ENCODE measurements around the gene IER3. TPM values are rescaled to one million over a fixed set of nuclear protein-coding genes. Genes with fewer than 3 reads are reported as not detected.
A peak's percentile ranks its signal among the peaks of the same experiment; 100 is the strongest.

IER3 gene
- total RNA-seq, 2 experiments from 2014 or later = 5.7 to 5.8 TPM

GRCh38 chr6:30754631-30755030 is 10.3 kb upstream of the IER3 start:
- CTCF ChIA-PET = interaction anchor here (1.0 kb wide), 1 partner anchor 10 kb away, joined by 3 read pairs; the partner anchor contains the start of gene IER3
- no peak overlapping the region for H3K4me3 ChIP-seq (ENCODE audit: low read length)
- H3K4me1 ChIP-seq (ENCODE audit: insufficient read depth, low read length) = no peaks in the 10 kb centered on the region
- H3K9me3 ChIP-seq (ENCODE audit: control insufficient read depth in 1 of 2, insufficient read depth in 1 of 2, low read length in 2 of 2) = no peaks in the 10 kb centered on the region
- no peaks in the 10 kb centered on the region for H3K27me3 ChIP-seq (ENCODE audit: control insufficient read depth in 1 of 2, insufficient read depth in 2 of 2, low read length in 2 of 2)
- Mint-ChIP-seq H3K27me3 (no peaks in the 10 kb centered on the region), H3K27ac (no peak overlapping the region), H3K36me3 (ENCODE audit: low read depth) (no peaks in the 10 kb centered on the region), H3K4me1 (ENCODE audit: low read depth) (peaks cover 7% of the 10 kb centered on the region), H3K4me3 (no peak overlapping the region), H3K9me3 (no peaks in the 10 kb centered on the region)
- no peak for DNase-seq
- intact Hi-C loops (cut with DNase I, micrococcal nuclease) = no loop called here
- no peak overlapping the region for H3K27ac ChIP-seq (ENCODE audit: low read depth in 1 of 2, low read length in 2 of 2)
- TF ChIP-seq CTCF (IDR thresholded peaks at IDR 0.05) = no peak
- POLR2A ChIA-PET = interaction anchor here (0.6 kb wide), 1 partner anchor 1479 kb away, joined by 4 read pairs; no protein-coding TSS in a partner anchor
- no peaks in the 10 kb centered on the region for H3K36me3 ChIP-seq (ENCODE audit: insufficient read depth, low read length)
- no peak for ATAC-seq (ENCODE audit: poor library complexity)

GRCh38 chr6:30752157-30752927 is 8.0 kb upstream of the IER3 start:
- no peaks in the 10 kb centered on the region for H3K4me1 ChIP-seq (ENCODE audit: insufficient read depth, low read length)
- no peaks in the 10 kb centered on the region for H3K9me3 ChIP-seq (ENCODE audit: control insufficient read depth in 1 of 2, insufficient read depth in 1 of 2, low read length in 2 of 2)
- DNase-seq = peak in 2 of 14 experiments; percentile 61 to 73
- H3K36me3 Mint-ChIP-seq (ENCODE audit: low read depth) = no peaks in the 10 kb centered on the region
- no peak overlapping the region for H3K4me3 Mint-ChIP-seq
- H3K27me3 ChIP-seq (ENCODE audit: control insufficient read depth in 1 of 2, insufficient read depth in 2 of 2, low read length in 2 of 2) = no peaks in the 10 kb centered on the region
- no peaks in the 10 kb centered on the region for H3K36me3 ChIP-seq (ENCODE audit: insufficient read depth, low read length)
- ChIA-PET POLR2A (interaction anchor here (1.0 kb wide), 1 partner anchor 8 kb away, joined by 4 read pairs; the partner anchor contains the start of gene IER3), CTCF (no interaction called here)
- no peak for TF ChIP-seq CTCF (IDR thresholded peaks at IDR 0.05)
- ATAC-seq (ENCODE audit: poor library complexity) = no peak
- no peak overlapping the region for H3K27ac Mint-ChIP-seq
- H3K9me3 Mint-ChIP-seq = no peaks in the 10 kb centered on the region
- intact Hi-C loops (cut with DNase I, micrococcal nuclease) = no loop called here
- H3K4me3 ChIP-seq (ENCODE audit: low read length) = no peak overlapping the region
- no peak overlapping the region for H3K27ac ChIP-seq (ENCODE audit: low read depth in 1 of 2, low read length in 2 of 2)
- H3K27me3 Mint-ChIP-seq = no peaks in the 10 kb centered on the region
- H3K4me1 Mint-ChIP-seq (ENCODE audit: low read depth) = peaks cover 15% of the 10 kb centered on the region

- H3K4me3 Mint-ChIP-seq = no peak overlapping the region
- Histone ChIP-seq H3K9me3 (ENCODE audit: control insufficient read depth in 1 of 2, insufficient read depth in 1 of 2, low read length in 2 of 2) (no peaks in the 10 kb centered on the region), H3K27ac (ENCODE audit: low read depth in 1 of 2, low read length in 2 of 2) (no peak overlapping the region), H3K27me3 (ENCODE audit: control insufficient read depth in 1 of 2, insufficient read depth in 2 of 2, low read length in 2 of 2) (no peaks in the 10 kb centered on the region), H3K4me3 (ENCODE audit: low read length) (no peak overlapping the region), H3K4me1 (ENCODE audit: insufficient read depth, low read length) (no peaks in the 10 kb centered on the region), H3K36me3 (ENCODE audit: insufficient read depth, low read length) (no peaks in the 10 kb centered on the region)
- no peak for DNase-seq
- CTCF ChIA-PET = no interaction called here
- H3K36me3 Mint-ChIP-seq (ENCODE audit: low read depth) = no peaks in the 10 kb centered on the region
- no peak for ATAC-seq (ENCODE audit: poor library complexity)
- H3K9me3 Mint-ChIP-seq = no peaks in the 10 kb centered on the region
- H3K4me1 Mint-ChIP-seq (ENCODE audit: low read depth) = peaks cover 15% of the 10 kb centered on the region
- no peak for TF ChIP-seq CTCF (IDR thresholded peaks at IDR 0.05)
- H3K27me3 Mint-ChIP-seq = no peaks in the 10 kb centered on the region
- POLR2A ChIA-PET = no interaction called here
- intact Hi-C loops (cut with DNase I, micrococcal nuclease) = no loop called here
- H3K27ac Mint-ChIP-seq = no peak overlapping the region
Measured at GRCh38 chr6:30750379-30750668, 6.0 kb upstream of the IER3 start.

Data from CD4-positive, alpha-beta T cell (primary cell).